Panc1 (cell line): ENCODE measurements around the gene PMPCA.

Experiments
- CTCF ChIP-seq: fragments of 450-650 bp; IDR thresholded peaks from 2 replicates; pipeline ENCODE4 v1.5.1; 2017; ENCODE audit warnings: mild to moderate bottlenecking
- SIN3A ChIP-seq: IDR thresholded peaks from 2 replicates; pipeline ENCODE4 v1.6.1; 2012; ENCODE audit warnings: low read depth, mild to moderate bottlenecking, low read length, moderate library complexity, borderline replicate concordance; ENCODE audit not compliant: insufficient read depth

DNA sequence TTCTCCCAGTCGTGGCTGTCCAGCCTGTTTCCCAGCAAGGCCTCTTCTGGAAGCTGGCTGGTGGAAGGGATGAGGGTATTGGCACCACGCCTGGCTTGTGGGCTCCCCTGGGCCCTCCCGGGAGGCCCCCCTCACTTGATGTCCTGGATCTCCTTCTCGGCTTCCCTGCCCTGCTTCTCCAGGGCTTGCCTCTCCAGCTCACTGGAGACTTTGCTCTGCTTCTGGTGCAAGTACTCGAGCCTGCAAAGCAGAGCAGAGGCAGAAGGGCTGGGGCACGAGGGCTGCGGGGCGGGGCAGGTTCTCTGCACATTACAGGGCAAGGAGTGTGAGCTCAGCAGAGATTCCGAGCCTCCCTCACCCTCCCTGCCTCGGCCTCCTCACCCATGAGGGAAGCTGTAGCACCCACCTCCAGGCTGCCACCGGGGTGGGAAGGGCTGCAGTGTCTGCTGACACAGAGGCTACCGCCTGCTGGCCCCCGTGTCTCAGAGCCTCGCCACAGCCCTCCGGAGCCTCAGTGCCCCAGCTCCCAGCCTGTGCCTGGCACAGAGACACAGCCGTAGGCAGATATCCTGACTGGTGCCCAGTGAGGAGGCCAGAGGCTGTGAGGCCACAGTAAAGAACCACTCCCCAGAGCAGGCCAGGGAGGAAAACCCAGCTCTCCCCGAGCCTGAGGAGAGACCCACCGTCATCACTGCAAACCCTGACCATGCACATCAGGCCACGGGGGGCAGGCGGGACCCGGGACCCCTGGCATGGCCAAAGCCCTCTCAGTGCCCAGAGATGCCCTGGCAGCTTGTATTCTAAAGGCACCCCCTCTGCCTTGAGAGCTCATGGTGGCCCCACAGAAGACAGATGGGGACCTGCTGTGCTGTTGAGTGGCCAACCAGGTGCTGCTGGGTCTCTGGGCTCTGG is 17.7 kb upstream of the PMPCA start:
- no peak for TF ChIP-seq SIN3A
- TF ChIP-seq CTCF: no peak
